Neural progenitor cell (in vitro differentiated cells): ENCODE data around the gene PRSS21. TPM values are rescaled to one million over a fixed set of nuclear protein-coding genes. Genes with fewer than 3 reads are reported as not detected.

Experiments
- DNase-seq: peaks from one replicate; pipeline ENCODE4 v3.0.0-alpha.2; 2016; ENCODE audit warnings: low spot score
- H2AFZ ChIP-seq: fragments of 200-600 bp; sonication (generic); replicated peaks from 2 replicates; pipeline ENCODE4 v1.6.1; 2016; ENCODE audit warnings: antibody characterized with exemption
- H3F3A ChIP-seq: fragments of 200-600 bp; sonication (generic); 2 replicates; pipeline ENCODE4 v1.6.1; 2016; ENCODE audit warnings: antibody characterized with exemption, low read depth
- H3K27ac ChIP-seq: fragments of 200-600 bp; sonication (generic); 2 replicates; pipeline ENCODE4 v1.5.1; 2016; ENCODE audit warnings: mild to moderate bottlenecking
- H3K27me3 ChIP-seq: fragments of 200-600 bp; sonication (generic); 2 replicates; pipeline ENCODE4 v1.6.1; 2016; ENCODE audit warnings: mild to moderate bottlenecking, moderate library complexity
- H3K36me3 ChIP-seq: fragments of 200-600 bp; sonication (generic); 2 replicates; pipeline ENCODE4 v1.5.1; 2016
- H3K4me1 ChIP-seq: fragments of 200-600 bp; sonication (generic); 2 replicates; pipeline ENCODE4 v1.6.1; 2016; ENCODE audit warnings: mixed run types
- H3K4me2 ChIP-seq: fragments of 200-600 bp; sonication (generic); 2 replicates; pipeline ENCODE4 v1.6.1; 2016
- H3K4me3 ChIP-seq: fragments of 200-600 bp; sonication (generic); 2 replicates; pipeline ENCODE4 v1.5.1; 2016
- H3K79me2 ChIP-seq: fragments of 200-600 bp; sonication (generic); 2 replicates; pipeline ENCODE4 v1.6.1; 2016; ENCODE audit warnings: low read depth
- H3K9ac ChIP-seq: fragments of 200-600 bp; sonication (generic); 2 replicates; pipeline ENCODE4 v1.6.1; 2016
- H3K9me3 ChIP-seq: fragments of 200-600 bp; sonication (generic); 2 replicates; pipeline ENCODE4 v1.5.1; 2016; ENCODE audit warnings: low read depth
- H4K20me1 ChIP-seq: fragments of 200-600 bp; sonication (generic); 2 replicates; pipeline ENCODE4 v1.6.1; 2016; ENCODE audit warnings: low read depth
- H3K27ac Mint-ChIP-seq: 3 replicates; pipeline ENCODE4 v1.8.0; 2021; ENCODE audit warnings: mixed read lengths
- H3K27me3 Mint-ChIP-seq: 2 replicates; pipeline ENCODE4 v1.8.0; 2022; ENCODE audit warnings: low read depth, mild to moderate bottlenecking, inconsistent platforms, moderate library complexity, mixed read lengths; ENCODE audit not compliant: insufficient read depth
- H3K36me3 Mint-ChIP-seq: 3 replicates; pipeline ENCODE4 v1.8.0; 2021; ENCODE audit warnings: mixed read lengths
- H3K4me1 Mint-ChIP-seq: 3 replicates; pipeline ENCODE4 v1.8.0; 2021; ENCODE audit warnings: mixed read lengths
- H3K4me3 Mint-ChIP-seq: 3 replicates; pipeline ENCODE4 v1.8.0; 2021; ENCODE audit warnings: mild to moderate bottlenecking, moderate library complexity, mixed read lengths
- H3K9me3 Mint-ChIP-seq: 3 replicates; pipeline ENCODE4 v1.8.0; 2020; ENCODE audit warnings: mixed read lengths
- EZH2 ChIP-seq: fragments of 200-600 bp; sonication (generic); IDR thresholded peaks from 2 replicates; pipeline ENCODE4 v1.6.1; 2017; ENCODE audit warnings: antibody characterized with exemption, mild to moderate bottlenecking, moderate library complexity
- EZH2phosphoT487 ChIP-seq: fragments of 200-600 bp; sonication (generic); IDR thresholded peaks from 2 replicates; pipeline ENCODE4 v1.6.1; 2017; ENCODE audit warnings: antibody characterized with exemption
- total RNA-seq: library from RNA; depleted of rRNA; stranded (reverse); fragments of >200 nt; gene quantifications from 2 replicates; pipeline ENCODE4 v1.2.3, GENCODE V29; 2015; ENCODE audit warnings: low replicate concordance
- TF ChIP-seq, protein P1 (sequence below): fragments of 200-600 bp; sonication (generic); IDR thresholded peaks from 2 replicates; pipeline ENCODE4 v1.5.1; 2017; ENCODE audit warnings: antibody characterized with exemption, mild to moderate bottlenecking

Gene PRSS21
- total RNA-seq, 1 donor from 2014 or later = not detected

DNA sequence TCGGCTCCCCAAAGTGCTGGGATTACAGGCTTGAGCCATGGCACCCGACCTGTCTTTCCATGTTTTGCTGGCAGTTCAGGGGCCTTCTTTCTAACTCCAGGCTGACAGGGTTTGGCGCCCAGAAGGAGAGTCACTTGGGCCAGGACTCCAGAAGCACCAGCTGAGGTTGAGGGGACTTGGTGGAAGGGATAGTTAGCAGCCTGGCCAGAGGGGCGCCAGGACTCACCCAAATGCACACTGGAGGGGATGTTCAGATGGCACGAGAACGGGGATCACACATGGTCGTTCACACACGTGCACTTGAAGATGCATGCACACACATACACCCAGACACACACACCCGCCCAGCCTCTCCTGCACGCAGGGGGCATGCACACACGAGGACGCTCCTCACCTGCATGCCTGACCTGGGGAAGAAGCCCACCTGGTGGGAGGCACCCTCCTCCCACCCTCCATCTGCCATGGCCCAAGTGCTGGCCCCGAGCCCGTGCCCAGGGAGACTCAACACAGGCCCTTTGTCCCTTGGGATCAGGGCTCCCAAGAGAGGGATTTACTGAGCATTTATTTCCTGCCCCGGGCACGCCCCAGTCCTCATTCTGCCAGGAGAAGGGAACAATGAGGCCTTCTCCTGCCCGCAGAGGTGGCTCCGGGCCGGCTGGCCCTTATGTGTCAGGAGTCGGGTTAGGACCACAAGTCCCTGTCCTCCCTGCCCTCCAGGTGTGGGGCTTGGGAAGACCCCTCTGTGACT, 2.3 kb upstream of the PRSS21 start:
- H3K27me3 Mint-ChIP-seq = peaks cover 12% of the 10 kb centered on the region
- Histone ChIP-seq H3K4me2 (no peak overlapping the region), H3F3A (no peaks in the 10 kb centered on the region), H3K4me1 (no peaks in the 10 kb centered on the region), H4K20me1 (no peaks in the 10 kb centered on the region), H3K36me3 (no peaks in the 10 kb centered on the region), H3K27me3 (no peaks in the 10 kb centered on the region), H3K79me2 (no peaks in the 10 kb centered on the region), H3K9me3 (no peaks in the 10 kb centered on the region), H3K27ac (no peak overlapping the region), H3K4me3 (no peak overlapping the region), H2AFZ (no peak overlapping the region), H3K9ac (no peak overlapping the region)
- peak overlapping the region; percentile 57 for H3K4me3 Mint-ChIP-seq
- H3K4me1 Mint-ChIP-seq = peaks cover 6% of the 10 kb centered on the region
- H3K27ac Mint-ChIP-seq = peak overlapping the region; percentile 95
- H3K36me3 Mint-ChIP-seq = no peaks in the 10 kb centered on the region
- TF ChIP-seq EZH2 = no peak
- TF ChIP-seq, protein P1, sequence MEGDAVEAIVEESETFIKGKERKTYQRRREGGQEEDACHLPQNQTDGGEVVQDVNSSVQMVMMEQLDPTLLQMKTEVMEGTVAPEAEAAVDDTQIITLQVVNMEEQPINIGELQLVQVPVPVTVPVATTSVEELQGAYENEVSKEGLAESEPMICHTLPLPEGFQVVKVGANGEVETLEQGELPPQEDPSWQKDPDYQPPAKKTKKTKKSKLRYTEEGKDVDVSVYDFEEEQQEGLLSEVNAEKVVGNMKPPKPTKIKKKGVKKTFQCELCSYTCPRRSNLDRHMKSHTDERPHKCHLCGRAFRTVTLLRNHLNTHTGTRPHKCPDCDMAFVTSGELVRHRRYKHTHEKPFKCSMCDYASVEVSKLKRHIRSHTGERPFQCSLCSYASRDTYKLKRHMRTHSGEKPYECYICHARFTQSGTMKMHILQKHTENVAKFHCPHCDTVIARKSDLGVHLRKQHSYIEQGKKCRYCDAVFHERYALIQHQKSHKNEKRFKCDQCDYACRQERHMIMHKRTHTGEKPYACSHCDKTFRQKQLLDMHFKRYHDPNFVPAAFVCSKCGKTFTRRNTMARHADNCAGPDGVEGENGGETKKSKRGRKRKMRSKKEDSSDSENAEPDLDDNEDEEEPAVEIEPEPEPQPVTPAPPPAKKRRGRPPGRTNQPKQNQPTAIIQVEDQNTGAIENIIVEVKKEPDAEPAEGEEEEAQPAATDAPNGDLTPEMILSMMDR = no peak
- no peak for TF ChIP-seq EZH2phosphoT487
- DNase-seq = no peak
- H3K9me3 Mint-ChIP-seq = no peaks in the 10 kb centered on the region

DNA sequence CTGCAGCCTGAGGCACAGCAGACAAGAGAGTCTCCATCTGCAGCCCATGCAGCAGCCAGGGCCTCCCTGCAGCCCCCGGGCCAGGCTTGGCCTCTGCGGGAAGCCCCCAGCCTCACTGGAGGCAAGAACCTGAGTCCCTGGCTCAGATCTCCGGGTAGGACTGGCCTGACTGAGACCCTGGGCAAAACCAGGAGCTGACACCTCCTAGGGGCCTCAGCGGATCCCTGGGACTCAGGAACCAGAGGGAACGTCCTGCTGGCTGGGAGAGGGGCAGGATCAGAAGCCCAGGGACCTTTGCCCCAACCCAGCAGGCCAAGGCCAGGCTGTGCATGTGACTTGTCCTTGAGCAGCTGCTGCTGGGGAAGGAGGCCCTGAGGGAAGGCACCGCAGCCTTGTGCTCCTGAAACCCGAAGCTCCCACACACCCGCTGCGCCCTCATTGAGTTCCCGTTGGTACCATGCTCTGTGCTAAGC, 1.7 kb upstream of the PRSS21 start:
- no peak for TF ChIP-seq EZH2
- TF ChIP-seq EZH2phosphoT487 = no peak
- TF ChIP-seq, protein P1 = no peak
- H3K9me3 Mint-ChIP-seq = no peaks in the 10 kb centered on the region
- H3K27ac Mint-ChIP-seq = no peak overlapping the region
- H3K9me3 ChIP-seq = no peaks in the 10 kb centered on the region
- H3K27ac ChIP-seq = no peak overlapping the region
- peaks cover 7% of the 10 kb centered on the region for H3K27me3 Mint-ChIP-seq
- no peak overlapping the region for H2AFZ ChIP-seq
- H3K9ac ChIP-seq = no peak overlapping the region
- H3K27me3 ChIP-seq = no peaks in the 10 kb centered on the region
- H3F3A ChIP-seq = no peaks in the 10 kb centered on the region
- DNase-seq = no peak
- peaks cover 6% of the 10 kb centered on the region for H3K4me1 Mint-ChIP-seq
- H3K4me2 ChIP-seq = no peak overlapping the region
- no peaks in the 10 kb centered on the region for H4K20me1 ChIP-seq
- H3K79me2 ChIP-seq = no peaks in the 10 kb centered on the region
- H3K4me3 ChIP-seq = no peak overlapping the region
- no peaks in the 10 kb centered on the region for H3K36me3 ChIP-seq
- H3K36me3 Mint-ChIP-seq = no peaks in the 10 kb centered on the region
- H3K4me1 ChIP-seq = peaks cover 3% of the 10 kb centered on the region
- H3K4me3 Mint-ChIP-seq = no peak overlapping the region

DNA sequence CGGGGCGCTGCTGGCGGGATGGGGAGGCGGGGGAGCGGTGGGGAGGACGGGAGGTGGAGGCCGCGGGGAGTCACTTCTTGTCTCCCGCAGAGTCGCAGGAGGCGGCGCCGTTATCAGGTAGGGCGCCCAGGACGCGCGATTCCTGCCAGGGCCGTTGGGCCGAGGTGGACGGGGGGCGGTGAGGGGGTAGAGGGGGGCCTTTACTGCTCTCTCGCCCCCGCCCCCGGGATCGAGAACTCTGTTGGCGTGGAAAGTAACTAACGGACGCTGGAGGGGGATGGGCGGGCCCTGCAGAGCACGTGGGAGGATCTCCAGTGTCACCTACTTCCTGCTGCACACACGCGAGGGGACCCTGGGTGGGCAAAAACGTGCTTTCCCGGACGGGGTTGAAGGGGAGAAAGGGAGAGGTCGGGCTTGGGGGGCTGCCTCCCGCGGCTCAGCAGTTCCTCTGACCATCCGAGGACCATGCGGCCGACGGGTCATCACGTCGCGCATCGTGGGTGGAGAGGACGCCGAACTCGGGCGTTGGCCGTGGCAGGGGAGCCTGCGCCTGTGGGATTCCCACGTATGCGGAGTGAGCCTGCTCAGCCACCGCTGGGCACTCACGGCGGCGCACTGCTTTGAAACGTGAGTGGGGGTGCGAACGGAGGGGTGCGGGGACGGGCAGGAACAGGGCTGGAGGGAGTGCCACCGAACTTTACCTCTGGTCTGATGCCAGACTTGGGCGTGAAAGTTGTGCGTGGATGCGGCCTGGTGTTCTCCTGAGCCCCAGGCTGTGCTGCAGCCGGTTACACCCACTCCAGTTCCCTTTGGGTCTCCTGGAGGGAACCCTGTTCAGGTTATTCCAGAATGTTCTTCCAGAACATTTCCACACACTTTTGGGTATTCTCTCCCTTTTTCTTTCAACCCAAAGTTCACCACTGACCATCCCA, 569 bp downstream of the PRSS21 start:
- H3K4me3 Mint-ChIP-seq = no peak overlapping the region
- TF ChIP-seq, protein P1 = no peak
- TF ChIP-seq EZH2phosphoT487 (no peak), EZH2 (no peak)

More for the DNA sequence above, 569 bp downstream of the PRSS21 start:
- Histone ChIP-seq H4K20me1 (no peaks in the 10 kb centered on the region), H3K79me2 (no peaks in the 10 kb centered on the region), H3K4me1 (peaks cover 5% of the 10 kb centered on the region), H3K9me3 (no peaks in the 10 kb centered on the region), H3K4me3 (no peak overlapping the region), H3K9ac (no peak overlapping the region), H3F3A (no peaks in the 10 kb centered on the region), H3K4me2 (no peak overlapping the region), H3K36me3 (no peaks in the 10 kb centered on the region), H3K27ac (no peak overlapping the region), H2AFZ (no peak overlapping the region), H3K27me3 (no peaks in the 10 kb centered on the region)
- no peak for DNase-seq
- Mint-ChIP-seq H3K4me1 (peaks cover 6% of the 10 kb centered on the region), H3K27ac (no peak overlapping the region), H3K9me3 (no peaks in the 10 kb centered on the region), H3K36me3 (no peaks in the 10 kb centered on the region), H3K27me3 (peaks cover 7% of the 10 kb centered on the region)
